ENCODE results near the gene APAF1. TPM values are rescaled to one million over a fixed set of nuclear protein-coding genes. Genes with fewer than 3 reads are reported as not detected.
"Not testable (repeated sequence)": the region's sequence is repeated elsewhere in the genome, so short reads cannot be mapped to it uniquely, and the experiment has no call there.

Gene APAF1
- total RNA-seq = 4.1 TPM
- long read RNA-seq, partial matches to known transcripts = 0 of 2 reads
- long read RNA-seq, other reads (novel, unspliced or antisense) = 2 of 2 reads

GRCh38 chr12:98644712-98645571 is at the start of gene APAF1, which contains the start of gene IKBIP:
Gene APAF1 (plus strand): TSS chr12:98645290. CDS start chr12:98648360, 3,070 bp downstream.
Gene IKBIP (minus strand): TSS chr12:98644788. CDS start chr12:98644701, 87 bp downstream.
- intact Hi-C loops (cut with DNase I) = loop anchor here (10.0 kb wide), 1 partner anchor 50 kb away; the partner anchor contains the start of gene SLC25A3
- peak; percentile 99 for DNase-seq
- peak; percentile 99 for ATAC-seq (ENCODE audit: poor library complexity)

GRCh38 chr12:98597313-98597712 is 47.8 kb upstream of the APAF1 start:
- intact Hi-C loops (cut with DNase I) = loop anchor here (10.0 kb wide), 1 partner anchor 47 kb away; the partner anchor contains the start of genes APAF1 and IKBIP
- ATAC-seq (ENCODE audit: poor library complexity); DNase-seq: not testable (repeated sequence)

GRCh38 chr12:98601924-98602323 is 43.2 kb upstream of the APAF1 start:
- intact Hi-C loops (cut with DNase I) = no loop called here
- DNase-seq (no peak), ATAC-seq (ENCODE audit: poor library complexity) (no peak)

- ATAC-seq (ENCODE audit: poor library complexity) (no peak), DNase-seq (no peak)
- intact Hi-C loops (cut with DNase I) = no loop called here
These were observed 38.6 kb upstream of the APAF1 start for GRCh38 chr12:98606359-98606988.

- ATAC-seq (ENCODE audit: poor library complexity) (no peak), DNase-seq (no peak)
- intact Hi-C loops (cut with DNase I) = no loop called here
These were observed 34.5 kb upstream of the APAF1 start for GRCh38 chr12:98610596-98610995.

- no peak for DNase-seq
- intact Hi-C loops (cut with DNase I) = no loop called here
- ATAC-seq (ENCODE audit: poor library complexity) = no peak
These were observed 32.3 kb upstream of the APAF1 start for GRCh38 chr12:98612696-98613334.

- ATAC-seq (ENCODE audit: poor library complexity) (peak; percentile 81), DNase-seq (no peak)
- intact Hi-C loops (cut with DNase I) = no loop called here
These were observed 26.1 kb upstream of the APAF1 start for GRCh38 chr12:98618952-98619351.

GRCh38 chr12:98635657-98636323 is 9.3 kb upstream of the APAF1 start:
- intact Hi-C loops (cut with DNase I) = no loop called here
- ATAC-seq (ENCODE audit: poor library complexity) = no peak

GRCh38 chr12:98637068-98637467 is 8.0 kb upstream of the APAF1 start:
- DNase-seq (no peak), ATAC-seq (ENCODE audit: poor library complexity) (no peak)
- intact Hi-C loops (cut with DNase I) = no loop called here

More at GRCh38 chr12:98635657-98636323, 9.3 kb upstream of the APAF1 start:
- no peak for DNase-seq

GRCh38 chr12:98638009-98638408 is 7.1 kb upstream of the APAF1 start:
- no peak for DNase-seq
- intact Hi-C loops (cut with DNase I) = no loop called here
- no peak for ATAC-seq (ENCODE audit: poor library complexity)

GRCh38 chr12:98639491-98639890 is 5.6 kb upstream of the APAF1 start:
- no peak for DNase-seq
- no peak for ATAC-seq (ENCODE audit: poor library complexity)

GRCh38 chr12:98642801-98643200 is 2.3 kb upstream of the APAF1 start:
- intact Hi-C loops (cut with DNase I) = loop anchor here (10.0 kb wide), 1 partner anchor 48 kb away; the partner anchor contains the start of gene SLC25A3
- DNase-seq; ATAC-seq (ENCODE audit: poor library complexity): not testable (repeated sequence)

More at GRCh38 chr12:98639491-98639890, 5.6 kb upstream of the APAF1 start:
- intact Hi-C loops (cut with DNase I) = no loop called here

GRCh38 chr12:98644433-98644711 is 718 bp upstream of the APAF1 start:
- intact Hi-C loops (cut with DNase I) = loop anchor here (10.0 kb wide), 1 partner anchor 50 kb away; the partner anchor contains the start of gene SLC25A3
- no peak for DNase-seq
- ATAC-seq (ENCODE audit: poor library complexity) = peak; percentile 26

- DNase-seq = no peak
These were observed 530 bp downstream of the APAF1 start for GRCh38 chr12:98645572-98646067.

GRCh38 chr12:98646294-98647090 is 1.4 kb downstream of the APAF1 start:
- intact Hi-C loops (cut with DNase I) = loop anchor here (10.0 kb wide), 1 partner anchor 52 kb away; the partner anchor contains the start of gene SLC25A3
- ATAC-seq (ENCODE audit: poor library complexity) (no peak), DNase-seq (no peak)

More at GRCh38 chr12:98645572-98646067, 530 bp downstream of the APAF1 start:
- peak; percentile 16 for ATAC-seq (ENCODE audit: poor library complexity)
- intact Hi-C loops (cut with DNase I) = loop anchor here (10.0 kb wide), 1 partner anchor 51 kb away; the partner anchor contains the start of gene SLC25A3

- intact Hi-C loops (cut with DNase I) = no loop called here
- DNase-seq = no peak
- no peak for ATAC-seq (ENCODE audit: poor library complexity)
These were observed 6.2 kb downstream of the APAF1 start for GRCh38 chr12:98651328-98651727.

- no peak for ATAC-seq (ENCODE audit: poor library complexity)
- DNase-seq = no peak
- intact Hi-C loops (cut with DNase I) = no loop called here
These were observed 8.9 kb downstream of the APAF1 start for GRCh38 chr12:98653866-98654493.

Data from Right ventricle myocardium superior (tissue), 1 donor.